HCT116 (cell line): ENCODE measurements around the gene TNNI2. TPM values are rescaled to one million over a fixed set of nuclear protein-coding genes. Genes with fewer than 3 reads are reported as not detected.

Source experiments
- ATAC-seq: fragments of 200-7000 bp; cut with Tn5 transposase; 2 replicates; pipeline ENCODE4 v1.9.1; 2020; ENCODE audit warnings: mild to moderate bottlenecking, moderate library complexity
- BruUV-seq: library from RNA; stranded (reverse); fragments of 400-500 nt; replicated peaks from 2 replicates; lab custom pipeline; 2021; lab: Mats Ljungman, UMichigan
- CTCF ChIA-PET: fragments of 300-600 bp; sonication (Branson Sonifier 250); formaldehyde crosslinking; loops from one replicate; lab custom pipeline; 2021; ENCODE audit warnings: antibody characterized with exemption; lab: Charles Lee
- POLR2A ChIA-PET: fragments of 300-600, 350-600 bp; sonication (Branson Sonifier 250); formaldehyde crosslinking; loops from one replicate; lab custom pipeline; 2021; ENCODE audit warnings: antibody characterized with exemption; lab: Charles Lee
- RAD21 ChIA-PET, 2 experiments: fragments of 300-600 bp; sonication (Branson Sonifier 250); formaldehyde crosslinking; loops; one replicate each; lab custom pipeline; 2023; ENCODE audit warnings: low total read pairs in 2 of 2; ENCODE audit not compliant: uncharacterized antibody in 2 of 2, unreplicated experiment in 2 of 2, low non-redundant PET in 1 of 2; lab: Charles Lee
- DNase-seq: peaks from one replicate; pipeline ENCODE4 v3.0.0-alpha.2; 2010; ENCODE audit warnings: low read depth, low spot score
- H2AFZ ChIP-seq: fragments of 200-600 bp; shearing (Covaris generic), sonication (generic); 2 replicates; pipeline ENCODE4 v1.6.1; 2017; ENCODE audit warnings: low read depth, mixed run types, mixed read lengths, antibody characterized with exemption, low read length; ENCODE audit not compliant: poor library complexity, severe bottlenecking
- H3K27ac ChIP-seq: 2 replicates; pipeline ENCODE4 v1.5.1; 2012; ENCODE audit warnings: low read depth, low read length
- H3K27me3 ChIP-seq: fragments of 200-600 bp; sonication (generic); 2 replicates; pipeline ENCODE4 v1.6.1; 2016; ENCODE audit warnings: mixed run types, low read length, mixed read lengths; ENCODE audit not compliant: insufficient read depth
- H3K36me3 ChIP-seq, 2 experiments: fragments of 200-500 bp in 1 of 2; fragments of 200-600 bp in 1 of 2; sonication (Bioruptor generic) in 1 of 2; sonication (generic) in 1 of 2; 2 replicates each; pipeline versions ENCODE4 v1.5.1 to v1.6.1; 2014 to 2016; ENCODE audit warnings: low read length in 2 of 2, inconsistent platforms in 1 of 2, mixed read lengths in 1 of 2, mixed run types in 1 of 2; ENCODE audit not compliant: insufficient read depth in 2 of 2, control insufficient read depth in 1 of 2
- H3K4me1 ChIP-seq, 2 experiments: fragments of 200-600 bp in 1 of 2; sonication (generic) in 1 of 2; 2 replicates each; pipeline versions ENCODE4 v1.5.1 to v1.6.1; 2012 to 2017; ENCODE audit warnings: low read length in 2 of 2, inconsistent platforms in 1 of 2, mild to moderate bottlenecking in 1 of 2, mixed read lengths in 1 of 2, mixed run types in 1 of 2, moderate library complexity in 1 of 2; ENCODE audit not compliant: insufficient read depth in 2 of 2, control insufficient read depth in 1 of 2
- H3K4me2 ChIP-seq: fragments of 200-600 bp; sonication (generic); 2 replicates; pipeline ENCODE4 v1.6.1; 2017; ENCODE audit warnings: mixed run types, low read length, mixed read lengths
- H3K4me3 ChIP-seq, 2 experiments: fragments of 200-600 bp in 1 of 2; sonication (generic) in 1 of 2; replicated peaks in 1 of 2; 2 replicates each; pipeline ENCODE4 v1.5.1; 2011 to 2016; ENCODE audit warnings: low read length in 2 of 2, control low read depth in 1 of 2, low read depth in 1 of 2, mild to moderate bottlenecking in 1 of 2, mixed read lengths in 1 of 2, mixed run types in 1 of 2
- H3K79me2 ChIP-seq: fragments of 200-600 bp; sonication (generic); 2 replicates; pipeline ENCODE4 v1.6.1; 2017; ENCODE audit warnings: mild to moderate bottlenecking, mixed run types, low read length, moderate library complexity, mixed read lengths; ENCODE audit not compliant: insufficient read depth
- H3K9ac ChIP-seq: fragments of 200-600 bp; sonication (generic); 2 replicates; pipeline ENCODE4 v1.6.1; 2016; ENCODE audit warnings: low read length, mixed read lengths
- H3K9me2 ChIP-seq: fragments of 200-600 bp; sonication (generic), shearing (Covaris generic); 2 replicates; pipeline ENCODE4 v1.6.1; 2017; ENCODE audit warnings: mixed run types, mild to moderate bottlenecking, moderate library complexity; ENCODE audit not compliant: insufficient read depth
- H3K9me3 ChIP-seq, 2 experiments: fragments of 200-500 bp in 1 of 2; fragments of 200-600 bp in 1 of 2; sonication (Bioruptor generic) in 1 of 2; sonication (generic) in 1 of 2; 2 replicates each; pipeline ENCODE4 v1.6.1; 2014 to 2017; ENCODE audit warnings: low read length in 2 of 2, mixed read lengths in 2 of 2, inconsistent platforms in 1 of 2, low read depth in 1 of 2, mild to moderate bottlenecking in 1 of 2, mixed run types in 1 of 2, moderate library complexity in 1 of 2; ENCODE audit not compliant: control insufficient read depth in 1 of 2, insufficient read depth in 1 of 2
- H4K20me1 ChIP-seq: fragments of 200-600 bp; sonication (generic), shearing (Covaris generic); 2 replicates; pipeline ENCODE4 v1.6.1; 2017; ENCODE audit warnings: mixed run types, mild to moderate bottlenecking, moderate library complexity; ENCODE audit not compliant: insufficient read depth
- CBX3 ChIP-seq: IDR thresholded peaks from 2 replicates; pipeline ENCODE4 v1.6.1; 2012; ENCODE audit warnings: low read depth
- CEBPB ChIP-seq: IDR thresholded peaks from 2 replicates; pipeline ENCODE4 v1.6.1; 2012; ENCODE audit warnings: low read depth
- ELF1 ChIP-seq: IDR thresholded peaks from 2 replicates; pipeline ENCODE4 v1.6.1; 2012; ENCODE audit warnings: low read depth, borderline replicate concordance
- JUND ChIP-seq: IDR thresholded peaks from 2 replicates; pipeline ENCODE4 v1.6.1; 2012
- MAX ChIP-seq: IDR thresholded peaks from 2 replicates; pipeline ENCODE4 v1.6.1; 2012
- POLR2A ChIP-seq: IDR thresholded peaks from 2 replicates; pipeline ENCODE4 v1.7.0; 2011; ENCODE audit warnings: borderline replicate concordance; ENCODE audit not compliant: insufficient read depth, insufficient read length; ENCODE audit errors: extremely low read depth
- YY1 ChIP-seq: IDR thresholded peaks from 2 replicates; pipeline ENCODE4 v1.6.1; 2011; ENCODE audit warnings: low read length, low read depth, moderate library complexity, mild to moderate bottlenecking; ENCODE audit not compliant: insufficient replicate concordance; ENCODE audit errors: extremely low read depth
- ZNF274 ChIP-seq: fragments of 200-500 bp; sonication (Bioruptor generic); IDR thresholded peaks from 2 replicates; pipeline ENCODE4 v1.6.1; 2014; ENCODE audit warnings: mild to moderate bottlenecking, low read depth, low read length, inconsistent platforms
- intact Hi-C: fragments of 100-400 bp; cut with micrococcal nuclease; formaldehyde crosslinking; loops from 2 replicates; pipeline ENCODE4 v1.10.0; 2022
- total RNA-seq: library from RNA; stranded (reverse); gene quantifications from one replicate; pipeline ENCODE4 v1.2.1, GENCODE V29; 2021; ENCODE audit not compliant: unreplicated experiment
- TF ChIP-seq, protein P1 (sequence below): IDR thresholded peaks from 2 replicates; pipeline ENCODE4 v1.6.1; 2012

TNNI2 gene
- total RNA-seq, 1 experiment from 2014 or later = not detected

DNA sequence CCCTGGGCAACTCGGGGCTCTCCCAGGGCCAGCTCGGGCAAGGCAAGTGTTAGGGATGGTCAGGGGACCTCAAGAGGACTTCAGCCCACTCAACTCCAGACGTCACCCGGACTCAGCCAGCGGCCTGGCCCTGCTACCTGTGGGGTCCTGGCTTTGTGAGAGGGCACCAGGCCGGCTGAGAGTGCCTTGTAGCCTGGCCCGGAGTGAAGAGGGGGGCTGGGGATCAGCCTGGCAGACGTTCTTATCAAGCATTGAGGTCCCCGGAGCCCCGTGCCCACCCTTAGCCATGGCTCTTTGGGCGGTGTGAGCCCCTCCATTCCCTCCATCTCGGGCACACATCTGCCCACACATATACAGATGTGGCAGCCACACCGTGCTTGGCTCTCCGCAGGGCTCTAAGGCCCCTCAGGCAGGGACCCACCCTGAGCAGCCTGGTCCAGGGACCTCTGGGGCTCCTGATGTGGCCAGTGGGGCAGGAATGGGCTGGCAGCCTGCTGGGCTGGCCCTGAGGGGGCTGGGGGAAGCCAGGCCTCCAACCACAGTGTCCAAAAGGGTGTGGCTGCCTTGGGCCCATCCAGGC is 29.4 kb downstream of the TNNI2 start:
- DNase-seq = no peak
- no peaks in the 10 kb centered on the region for H3K9me3 ChIP-seq
- ChIA-PET POLR2A (no interaction called here), RAD21 (no interaction called here), CTCF (no interaction called here)
- no peak overlapping the region for H3K27ac ChIP-seq
- TF ChIP-seq, protein P1, sequence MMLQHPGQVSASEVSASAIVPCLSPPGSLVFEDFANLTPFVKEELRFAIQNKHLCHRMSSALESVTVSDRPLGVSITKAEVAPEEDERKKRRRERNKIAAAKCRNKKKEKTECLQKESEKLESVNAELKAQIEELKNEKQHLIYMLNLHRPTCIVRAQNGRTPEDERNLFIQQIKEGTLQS = no peak
- TF ChIP-seq POLR2A (no peak), ZNF274 (no peak), JUND (no peak), MAX (no peak)
- no peaks in the 10 kb centered on the region for H3K79me2 ChIP-seq
- H3K9ac ChIP-seq = no peak overlapping the region
- H3K9me2 ChIP-seq = no peaks in the 10 kb centered on the region
- no peaks in the 10 kb centered on the region for H4K20me1 ChIP-seq
- H3K27me3 ChIP-seq = no peaks in the 10 kb centered on the region
- no peak overlapping the region for H3K4me2 ChIP-seq
- no peak overlapping the region for H2AFZ ChIP-seq
- intact Hi-C loops = no loop called here
- no peak for ATAC-seq
- peaks cover 18 to 20% of the 10 kb centered on the region in 2 experiments for H3K4me1 ChIP-seq
- no TSS peak for BruUV-seq
- H3K4me3 ChIP-seq = no peak overlapping the region
- no peaks in the 10 kb centered on the region for H3K36me3 ChIP-seq

DNA sequence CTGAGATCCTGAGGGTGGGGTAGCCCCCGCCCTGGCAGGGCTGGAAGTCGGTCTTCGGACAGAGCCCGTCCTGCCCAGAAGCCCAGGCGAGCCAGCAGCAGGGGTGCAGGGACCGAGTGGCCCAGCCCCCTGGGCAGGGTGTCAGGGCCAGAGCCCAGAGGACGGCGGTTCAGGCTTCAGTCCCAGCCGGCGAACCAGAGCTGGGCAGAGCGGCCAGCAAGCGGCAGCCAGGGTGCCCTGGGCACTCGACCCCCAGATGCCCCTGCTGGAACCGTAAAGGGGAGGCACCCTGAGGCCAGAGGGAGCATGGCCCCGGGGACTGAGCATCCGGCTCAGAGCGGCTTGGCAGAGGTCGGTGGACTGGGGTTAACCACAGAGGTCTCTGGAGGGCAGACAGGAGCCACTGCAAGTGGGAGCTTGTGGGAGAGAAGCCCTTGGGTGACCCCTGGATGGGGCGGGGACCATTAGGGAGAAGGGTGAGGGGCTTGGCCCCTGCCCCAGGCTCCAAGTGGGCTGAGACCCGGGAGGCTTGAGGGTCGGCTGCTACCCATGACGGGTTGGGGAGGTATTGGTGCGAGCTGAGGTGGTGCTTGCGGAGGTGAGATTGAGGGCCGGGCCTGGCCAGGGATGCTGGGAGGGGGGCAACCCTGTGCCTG is 30.0 kb downstream of the TNNI2 start:
- Histone ChIP-seq H4K20me1 (no peaks in the 10 kb centered on the region), H3K9me3 (no peaks in the 10 kb centered on the region)
- no TSS peak for BruUV-seq
- TF ChIP-seq YY1 (no peak), CBX3 (no peak), CEBPB (no peak), ELF1 (no peak)
- TF ChIP-seq, all 23 proteins: peak for 0
- DNase-seq (no peak), ATAC-seq (no peak)
- Histone ChIP-seq H3K36me3 (no peaks in the 10 kb centered on the region), H3K4me1 (peaks cover 12 to 14% of the 10 kb centered on the region in 2 experiments), H3K27ac (no peak overlapping the region), H3K4me3 (no peak overlapping the region), H2AFZ (no peak overlapping the region), H3K4me2 (no peak overlapping the region), H3K27me3 (no peaks in the 10 kb centered on the region), H3K9ac (no peak overlapping the region), H3K9me2 (no peaks in the 10 kb centered on the region), H3K79me2 (no peaks in the 10 kb centered on the region)
- ChIA-PET CTCF (no interaction called here), RAD21 (interaction anchor here in 1 of 2 experiments (0.6 kb wide), 1 partner anchor 36 kb away, joined by 3 read pairs; no protein-coding TSS in a partner anchor), POLR2A (no interaction called here)
- intact Hi-C loops = no loop called here
